Small intestine (tissue), 7 donors: ENCODE data around the gene NKTR. TPM values are rescaled to one million over a fixed set of nuclear protein-coding genes. Genes with fewer than 3 reads are reported as not detected.

Experiments used
- DNase-seq, 2 donors: peaks; one replicate each; pipeline versions ENCODE4 v3.0.0 to v3.0.0-alpha.2; 2013
- FAIRE-seq: peaks from 2 replicates; lab custom pipeline; 2012; peaks lifted over from hg19 to GRCh38; lab: Jason Lieb, UNC
- H3K27ac ChIP-seq, 3 donors: one replicate each; pipeline ENCODE4 v1.5.1; 2013; ENCODE audit warnings: low read length in 2 of 3, mild to moderate bottlenecking in 2 of 3, control low read depth in 1 of 3, inconsistent platforms in 1 of 3, low read depth in 1 of 3, moderate library complexity in 1 of 3
- H3K27me3 ChIP-seq, 3 donors: one replicate each; pipeline ENCODE4 v1.6.1; 2013; ENCODE audit warnings: low read length in 3 of 3, inconsistent platforms in 1 of 3; ENCODE audit not compliant: control insufficient read depth in 3 of 3, insufficient read depth in 3 of 3
- H3K36me3 ChIP-seq, 3 donors: one replicate each; pipeline ENCODE4 v1.6.1; 2013; ENCODE audit warnings: low read length in 3 of 3, inconsistent platforms in 1 of 3, low read depth in 1 of 3, mild to moderate bottlenecking in 1 of 3, moderate library complexity in 1 of 3; ENCODE audit not compliant: control insufficient read depth in 3 of 3, insufficient read depth in 2 of 3
- H3K4me1 ChIP-seq, 3 donors: one replicate each; pipeline ENCODE4 v1.6.1; 2013; ENCODE audit warnings: low read length in 2 of 3, inconsistent platforms in 1 of 3, low read depth in 1 of 3, mild to moderate bottlenecking in 1 of 3, moderate library complexity in 1 of 3; ENCODE audit not compliant: control insufficient read depth in 3 of 3, insufficient read depth in 2 of 3
- H3K4me3 ChIP-seq, 3 donors: one replicate each; pipeline ENCODE4 v1.5.1; 2013; ENCODE audit warnings: low read length in 3 of 3, control low read depth in 1 of 3, inconsistent platforms in 1 of 3, low read depth in 1 of 3, mild to moderate bottlenecking in 1 of 3, moderate library complexity in 1 of 3
- H3K9me3 ChIP-seq, 2 donors: one replicate each; pipeline ENCODE4 v1.6.1; 2013; ENCODE audit warnings: low read depth in 1 of 2, low read length in 1 of 2; ENCODE audit not compliant: control insufficient read depth in 2 of 2, insufficient read depth in 1 of 2
- WGBS, 3 donors: extraction: QIAGEN DNeasy Blood & Tissue Kit; methylation state at CpG; one replicate each; pipeline ENCODE4 v1.1.7; 2013; 5-methylcytosine and 5-hydroxymethylcytosine counted together
- polyA plus RNA-seq, 4 donors: library from polyadenylated mRNA; stranded (reverse) in 3 of 4; unstranded in 1 of 4; fragments of 200-250 nt in 3 of 4; fragments of 120-200 nt in 1 of 4; gene quantifications; one replicate each; pipeline versions ENCODE4 v1.2.1 to v1.2.3, GENCODE V29; 2013
- donor health status: healthy with polysubstance abuse.
- donor health status: control.
- donor health status: control.
- donor health status: Bipolar disorder and iron deficiency.
- donor health status: healthy.

Gene NKTR
- polyA plus RNA-seq, 4 donors, result 11.3 to 122 (median 18.3) TPM

DNA sequence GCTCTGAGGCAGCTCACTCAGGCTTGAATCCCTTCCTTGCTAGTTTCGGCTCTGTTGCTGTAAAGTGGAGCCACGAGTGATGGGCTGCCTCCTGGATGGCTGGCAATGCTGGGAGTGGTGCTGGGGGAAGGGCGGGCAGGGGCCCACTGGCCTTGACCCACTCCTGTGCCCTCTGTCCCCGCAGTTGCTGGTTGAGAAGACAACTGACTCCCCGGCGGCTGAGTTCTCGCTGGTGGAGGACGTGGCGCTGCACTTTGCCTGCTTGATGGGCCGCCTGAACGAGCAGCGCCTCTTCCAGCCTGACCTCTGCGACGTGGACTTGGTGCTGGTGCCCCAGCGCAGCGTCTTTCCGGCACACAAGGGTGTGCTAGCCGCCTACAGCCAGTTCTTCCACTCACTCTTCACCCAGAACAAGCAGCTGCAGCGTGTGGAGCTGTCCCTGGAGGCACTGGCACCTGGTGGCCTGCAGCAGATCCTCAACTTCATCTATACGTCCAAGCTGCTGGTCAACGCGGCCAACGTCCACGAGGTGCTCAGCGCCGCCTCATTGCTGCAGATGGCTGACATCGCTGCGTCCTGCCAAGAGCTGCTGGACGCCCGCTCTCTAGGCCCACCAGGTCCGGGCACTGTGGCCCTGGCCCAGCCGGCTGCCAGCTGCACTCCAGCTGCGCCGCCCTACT lies 57.7 kb downstream of the NKTR start:
- no peaks in the 10 kb centered on the region for H3K9me3 ChIP-seq
- FAIRE-seq (no peak), DNase-seq (no peak)
- H3K36me3 ChIP-seq, result peaks cover 0 to 39% (median 0%) of the 10 kb centered on the region in 3 donors
- no peaks in the 10 kb centered on the region for H3K27me3 ChIP-seq
- H3K4me3 ChIP-seq, result no peak overlapping the region
- WGBS, 3 donors, result 88 to 92% (median 91%) methylated on average over 34 of the region's 34 CpGs
- H3K27ac ChIP-seq, result no peak overlapping the region
- H3K4me1 ChIP-seq, result peaks cover under 1 to 15% (median 2%) of the 10 kb centered on the region in 3 donors

- peaks cover 0 to 39% (median 0%) of the 10 kb centered on the region in 3 donors for H3K36me3 ChIP-seq
- no peaks in the 10 kb centered on the region for H3K27me3 ChIP-seq
- peaks cover 0 to 9% (median 0%) of the 10 kb centered on the region in 3 donors for H3K4me1 ChIP-seq
- no peaks in the 10 kb centered on the region for H3K9me3 ChIP-seq
- WGBS, 3 donors, result 79 to 85% (median 80%) methylated on average over 21 to 22 of the region's 22 CpGs
- no peak overlapping the region for H3K27ac ChIP-seq
- no peak overlapping the region for H3K4me3 ChIP-seq
- FAIRE-seq, result no peak
- DNase-seq, result no peak
Observed at GRCh38 chr3:42658771-42659390, 58.4 kb downstream of the NKTR start.

- 84 to 90% (median 87%) methylated on average over 19 to 25 of the region's 25 CpGs for WGBS, 3 donors
- H3K4me3 ChIP-seq, result no peak overlapping the region
Observed at GRCh38 chr3:42659451-42660130, 59.1 kb downstream of the NKTR start.

GRCh38 chr3:42660131-42660715 lies 59.7 kb downstream of the NKTR start:
- Histone ChIP-seq H3K4me1 (peaks cover 0 to 4% (median 0%) of the 10 kb centered on the region in 3 donors), H3K27me3 (no peaks in the 10 kb centered on the region), H3K27ac (no peak overlapping the region), H3K4me3 (no peak overlapping the region), H3K36me3 (peaks cover 0 to 39% (median 0%) of the 10 kb centered on the region in 3 donors), H3K9me3 (no peaks in the 10 kb centered on the region)
- WGBS, 3 donors, result 48 to 57% (median 54%) methylated on average over 6 of the region's 6 CpGs
- DNase-seq (no peak), FAIRE-seq (no peak)

More at GRCh38 chr3:42659451-42660130, 59.1 kb downstream of the NKTR start:
- peaks cover 0 to 9% (median 0%) of the 10 kb centered on the region in 3 donors for H3K4me1 ChIP-seq
- H3K9me3 ChIP-seq, result no peaks in the 10 kb centered on the region
- H3K27ac ChIP-seq, result no peak overlapping the region
- H3K27me3 ChIP-seq, result no peaks in the 10 kb centered on the region
- DNase-seq (no peak), FAIRE-seq (no peak)
- H3K36me3 ChIP-seq, result peaks cover 0 to 39% (median 0%) of the 10 kb centered on the region in 3 donors

DNA sequence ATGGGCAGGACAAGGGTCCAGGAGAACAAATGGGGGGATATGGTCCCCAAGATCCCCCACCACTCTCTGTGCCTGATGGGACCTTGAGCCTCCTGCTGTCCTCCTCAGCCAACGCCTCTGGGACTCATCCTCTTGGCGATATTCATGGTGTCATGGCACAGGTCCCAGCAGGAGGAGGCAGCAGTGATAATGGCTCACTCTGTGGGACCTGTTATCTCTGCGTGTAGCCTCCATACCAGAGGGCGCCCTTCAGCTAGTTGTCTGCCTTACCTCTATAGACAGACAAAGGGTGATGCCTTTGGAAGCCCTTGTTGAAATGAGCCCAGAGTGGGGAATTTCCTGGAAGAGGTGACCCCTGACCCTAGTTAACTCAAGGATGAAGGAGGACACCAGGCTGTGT lies 60.4 kb downstream of the NKTR start:
- Histone ChIP-seq H3K27me3 (no peaks in the 10 kb centered on the region), H3K36me3 (peaks cover 0 to 39% (median 0%) of the 10 kb centered on the region in 3 donors), H3K27ac (no peak overlapping the region), H3K4me3 (no peak overlapping the region), H3K9me3 (no peaks in the 10 kb centered on the region), H3K4me1 (no peaks in the 10 kb centered on the region)
- FAIRE-seq (no peak), DNase-seq (no peak)
- 73 to 76% (median 74%) methylated on average over 4 of the region's 4 CpGs for WGBS, 3 donors

- Histone ChIP-seq H3K27me3 (no peaks in the 10 kb centered on the region), H3K36me3 (peaks cover 0 to 35% (median 0%) of the 10 kb centered on the region in 3 donors), H3K4me1 (no peaks in the 10 kb centered on the region), H3K4me3 (no peak overlapping the region), H3K27ac (no peak overlapping the region), H3K9me3 (no peaks in the 10 kb centered on the region)
- FAIRE-seq, result no peak
- no peak for DNase-seq
- WGBS, 3 donors, result 91 to 94% (median 92%) methylated on average over 5 of the region's 5 CpGs
Observed at GRCh38 chr3:42661593-42662022, 61.1 kb downstream of the NKTR start.

GRCh38 chr3:42662037-42662812 lies 61.7 kb downstream of the NKTR start:
- H3K36me3 ChIP-seq, result peaks cover 0 to 34% (median 0%) of the 10 kb centered on the region in 3 donors
- 86 to 88% (median 87%) methylated on average over 7 of the region's 7 CpGs for WGBS, 3 donors
- H3K27ac ChIP-seq, result no peak overlapping the region
- H3K27me3 ChIP-seq, result peaks cover 0 to 2% (median 0%) of the 10 kb centered on the region in 3 donors
- FAIRE-seq (no peak), DNase-seq (no peak)
- no peaks in the 10 kb centered on the region for H3K4me1 ChIP-seq
- no peaks in the 10 kb centered on the region for H3K9me3 ChIP-seq
- H3K4me3 ChIP-seq, result no peak overlapping the region
